SK-N-SH (cell line): ENCODE measurements around the gene PMEPA1. TPM values are rescaled to one million over a fixed set of nuclear protein-coding genes. Genes with fewer than 3 reads are reported as not detected.

Experiments
- CTCF ChIA-PET: fragments of 300-600, 350-600 bp; formaldehyde crosslinking; extraction: SDS; loops from one replicate; lab custom pipeline; 2021; lab: Yijun Ruan, JAX
- POLR2A ChIA-PET: fragments of 350-600 bp; sonication (Branson Sonifier 250); formaldehyde crosslinking; extraction: SDS; loops from one replicate; lab custom pipeline; 2020; ENCODE audit warnings: antibody characterized with exemption, inconsistent platforms; lab: Yijun Ruan, JAX
- DNase-seq: peaks from one replicate; pipeline ENCODE4 v3.0.0; 2012
- H2AFZ ChIP-seq: fragments of 200-600 bp; sonication (generic); 2 replicates; pipeline ENCODE4 v1.8.1; 2016; ENCODE audit warnings: antibody characterized with exemption, mild to moderate bottlenecking, low read depth
- H3F3A ChIP-seq: fragments of 200-600 bp; sonication (generic); replicated peaks from 2 replicates; pipeline ENCODE3; 2016; ENCODE audit warnings: antibody characterized with exemption, mild to moderate bottlenecking; ENCODE audit not compliant: insufficient read depth
- H3K27ac ChIP-seq, 2 experiments: fragments of 200-500 bp in 1 of 2; fragments of 200-600 bp in 1 of 2; sonication (Bioruptor generic) in 1 of 2; sonication (generic), shearing (Covaris generic) in 1 of 2; 2 replicates each; pipeline versions ENCODE4 v1.5.1 to v1.6.1; 2014 to 2016; ENCODE audit warnings: low read depth in 2 of 2, inconsistent platforms in 1 of 2, low read length in 1 of 2, mild to moderate bottlenecking in 1 of 2, mixed read lengths in 1 of 2
- H3K27me3 ChIP-seq: fragments of 200-600 bp; sonication (generic), shearing (Covaris generic); 2 replicates; pipeline ENCODE4 v1.6.1; 2016; ENCODE audit warnings: mixed run types; ENCODE audit not compliant: insufficient read depth
- H3K36me3 ChIP-seq, 2 experiments: fragments of 200-500 bp in 1 of 2; fragments of 200-600 bp in 1 of 2; sonication (Bioruptor generic) in 1 of 2; sonication (generic) in 1 of 2; replicated peaks in 1 of 2; 2 replicates each; pipeline versions ENCODE3 to v1.5.1; 2014 to 2016; ENCODE audit warnings: low read length in 1 of 2, mild to moderate bottlenecking in 1 of 2; ENCODE audit not compliant: insufficient read depth in 2 of 2, control insufficient read depth in 1 of 2
- H3K4me1 ChIP-seq, 2 experiments: fragments of 200-500 bp in 1 of 2; fragments of 200-600 bp in 1 of 2; sonication (Bioruptor generic) in 1 of 2; sonication (generic), shearing (Covaris generic) in 1 of 2; 2 replicates each; pipeline versions ENCODE4 v1.5.1 to v1.6.1; 2014 to 2016; ENCODE audit warnings: low read depth in 1 of 2, low read length in 1 of 2, mixed run types in 1 of 2; ENCODE audit not compliant: insufficient read depth in 2 of 2, control insufficient read depth in 1 of 2
- H3K4me2 ChIP-seq: fragments of 200-600 bp; sonication (generic), shearing (Covaris generic); 2 replicates; pipeline ENCODE4 v1.6.1; 2017; ENCODE audit warnings: mixed run types
- H3K4me3 ChIP-seq, 2 experiments: fragments of 200-500 bp in 1 of 2; fragments of 200-600 bp in 1 of 2; sonication (Bioruptor generic) in 1 of 2; sonication (generic), shearing (Covaris generic) in 1 of 2; 2 replicates each; pipeline versions ENCODE4 v1.5.1 to v1.8.1; 2014 to 2016; ENCODE audit warnings: low read depth in 2 of 2, inconsistent platforms in 1 of 2, low read length in 1 of 2, mild to moderate bottlenecking in 1 of 2, mixed read lengths in 1 of 2, moderate library complexity in 1 of 2
- H3K79me2 ChIP-seq: fragments of 200-600 bp; sonication (generic); 2 replicates; pipeline ENCODE4 v1.8.1; 2017; ENCODE audit warnings: mild to moderate bottlenecking; ENCODE audit not compliant: insufficient read depth
- H3K9ac ChIP-seq: fragments of 200-600 bp; sonication (generic); 2 replicates; pipeline ENCODE4 v1.6.1; 2017; ENCODE audit warnings: mixed run types
- H3K9me2 ChIP-seq: fragments of 200-600 bp; sonication (generic); 2 replicates; pipeline ENCODE4 v1.6.1; 2017; ENCODE audit warnings: mixed run types
- H3K9me3 ChIP-seq: fragments of 200-600 bp; sonication (generic); 2 replicates; pipeline ENCODE4 v1.6.1; 2017; ENCODE audit warnings: mixed run types, mild to moderate bottlenecking, moderate library complexity
- H4K20me1 ChIP-seq: fragments of 200-600 bp; sonication (generic); 2 replicates; pipeline ENCODE4 v1.6.1; 2017; ENCODE audit warnings: mild to moderate bottlenecking, mixed run types; ENCODE audit not compliant: insufficient read depth
- EP300 ChIP-seq, 2 experiments: IDR thresholded peaks; 2 replicates each; pipeline versions ENCODE4 v1.4.0 to v1.6.1; 2012; ENCODE audit warnings: borderline replicate concordance in 1 of 2, low read depth in 1 of 2, low read length in 1 of 2
- EZH2phosphoT487 ChIP-seq: fragments of 200-600 bp; sonication (generic); IDR thresholded peaks from 2 replicates; pipeline ENCODE4 v1.6.1; 2017; ENCODE audit warnings: low read depth, mixed run types, mild to moderate bottlenecking, antibody characterized with exemption, moderate library complexity, borderline replicate concordance
- FOSL2 ChIP-seq: IDR thresholded peaks from 2 replicates; pipeline ENCODE4 v1.4.0; 2012; ENCODE audit warnings: low read depth, mild to moderate bottlenecking, moderate library complexity, borderline replicate concordance
- FOXJ3 ChIP-seq: sonication (generic); formaldehyde crosslinking; IDR thresholded peaks from 2 replicates; pipeline ENCODE4 v1.5.1; 2020; ENCODE audit warnings: mild to moderate bottlenecking, missing genetic modification reagents
- GABPA ChIP-seq: IDR thresholded peaks from 2 replicates; pipeline ENCODE4 v1.4.0; 2012; ENCODE audit warnings: low read depth, mild to moderate bottlenecking
- GATA2 ChIP-seq: sonication (generic); formaldehyde crosslinking; IDR thresholded peaks from 2 replicates; pipeline ENCODE4 v1.5.0; 2020; ENCODE audit warnings: mild to moderate bottlenecking, missing genetic modification reagents
- IRF3 ChIP-seq: fragments of 150-350 bp; IDR thresholded peaks from 2 replicates; pipeline ENCODE4 v1.6.1; 2016; ENCODE audit warnings: mild to moderate bottlenecking, low read depth, low read length
- JUND ChIP-seq: IDR thresholded peaks from 2 replicates; pipeline ENCODE4 v1.4.0; 2012
- MXI1 ChIP-seq: IDR thresholded peaks from 2 replicates; pipeline ENCODE4 v1.6.1; 2012; ENCODE audit warnings: mild to moderate bottlenecking, low read depth, low read length, improper control_type of control experiment
- NFIC ChIP-seq: IDR thresholded peaks from 2 replicates; pipeline ENCODE4 v1.4.0; 2012; ENCODE audit warnings: borderline replicate concordance
- RAD21 ChIP-seq: IDR thresholded peaks from 2 replicates; pipeline ENCODE4 v1.6.1; 2012; ENCODE audit warnings: mild to moderate bottlenecking, low read length
- TAF1 ChIP-seq: IDR thresholded peaks from 2 replicates; pipeline ENCODE4 v1.6.1; 2012; ENCODE audit warnings: low read depth, mild to moderate bottlenecking, low read length, moderate library complexity, borderline replicate concordance
- TCF12 ChIP-seq: IDR thresholded peaks from 2 replicates; pipeline ENCODE4 v1.4.0; 2012
- USF1 ChIP-seq: IDR thresholded peaks from 2 replicates; pipeline ENCODE4 v1.4.0; 2012; ENCODE audit warnings: low read depth, borderline replicate concordance
- WGBS: methylation state at CpG from one replicate; pipeline ENCODE4 v1.1.6; 2017; ENCODE audit warnings: low lambda C conversion rate; 5-methylcytosine and 5-hydroxymethylcytosine counted together
- polyA plus RNA-seq, 3 experiments: library from polyadenylated mRNA; depleted of rRNA; stranded (reverse); fragments of >200 nt; gene quantifications; 2 replicates each; pipeline ENCODE4 v1.2.3, GENCODE V29; 2012
- TF ChIP-seq, protein P1 (sequence below): IDR thresholded peaks from 2 replicates; pipeline ENCODE4; 2012

PMEPA1 gene
- polyA plus RNA-seq, 1 of the 3 experiments (the other 2 are of a cell fraction) = 7.1 TPM

DNA sequence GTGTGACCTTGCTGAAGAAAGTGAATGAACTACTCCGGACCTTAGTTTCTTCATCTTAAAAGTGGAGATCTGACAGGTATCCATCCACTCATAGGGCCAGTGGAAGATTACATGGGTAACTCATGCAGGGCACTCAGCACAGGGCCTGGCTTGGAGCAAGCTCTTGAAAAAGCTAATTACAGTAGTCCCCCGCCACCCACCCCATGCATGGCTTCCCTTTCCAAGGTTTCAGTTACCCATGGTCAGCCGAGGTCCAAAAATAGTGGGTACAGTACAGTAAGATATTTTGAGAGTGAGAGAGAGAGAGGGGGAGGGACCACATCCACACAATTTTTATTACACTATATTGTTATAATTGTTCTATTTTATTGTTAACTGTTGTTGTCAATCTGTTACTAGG, 7.1 kb upstream of the PMEPA1 start:
- H3K27me3 ChIP-seq = no peaks in the 10 kb centered on the region
- H3K9me3 ChIP-seq = no peaks in the 10 kb centered on the region
- no peaks in the 10 kb centered on the region for H3F3A ChIP-seq
- no peak overlapping the region for H3K27ac ChIP-seq
- H3K36me3 ChIP-seq = no peaks in the 10 kb centered on the region
- H3K79me2 ChIP-seq = no peaks in the 10 kb centered on the region; the same call in 1 of the 2 replicates
- no peak overlapping the region for H2AFZ ChIP-seq
- no peak for DNase-seq
- H3K4me3 ChIP-seq = no peak overlapping the region
- TF ChIP-seq, protein P1, sequence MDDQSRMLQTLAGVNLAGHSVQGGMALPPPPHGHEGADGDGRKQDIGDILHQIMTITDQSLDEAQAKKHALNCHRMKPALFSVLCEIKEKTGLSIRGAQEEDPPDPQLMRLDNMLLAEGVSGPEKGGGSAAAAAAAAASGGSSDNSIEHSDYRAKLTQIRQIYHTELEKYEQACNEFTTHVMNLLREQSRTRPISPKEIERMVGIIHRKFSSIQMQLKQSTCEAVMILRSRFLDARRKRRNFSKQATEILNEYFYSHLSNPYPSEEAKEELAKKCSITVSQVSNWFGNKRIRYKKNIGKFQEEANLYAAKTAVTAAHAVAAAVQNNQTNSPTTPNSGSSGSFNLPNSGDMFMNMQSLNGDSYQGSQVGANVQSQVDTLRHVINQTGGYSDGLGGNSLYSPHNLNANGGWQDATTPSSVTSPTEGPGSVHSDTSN = no peak
- TF ChIP-seq EP300 (IDR thresholded peaks at IDR 0.05; ENCODE audit: borderline replicate concordance in 1 of 2, low read depth in 1 of 2, low read length in 1 of 2) = no peak
- H3K9ac ChIP-seq = no peak overlapping the region
- H3K4me1 ChIP-seq = peaks cover 17 to 28% of the 10 kb centered on the region in 2 experiments
- ChIA-PET CTCF (no interaction called here), POLR2A (no interaction called here)
- no peaks in the 10 kb centered on the region for H4K20me1 ChIP-seq
- no peak overlapping the region for H3K4me2 ChIP-seq
- WGBS = 78% methylated on average over 3 of the region's 3 CpGs
- no peaks in the 10 kb centered on the region for H3K9me2 ChIP-seq

DNA sequence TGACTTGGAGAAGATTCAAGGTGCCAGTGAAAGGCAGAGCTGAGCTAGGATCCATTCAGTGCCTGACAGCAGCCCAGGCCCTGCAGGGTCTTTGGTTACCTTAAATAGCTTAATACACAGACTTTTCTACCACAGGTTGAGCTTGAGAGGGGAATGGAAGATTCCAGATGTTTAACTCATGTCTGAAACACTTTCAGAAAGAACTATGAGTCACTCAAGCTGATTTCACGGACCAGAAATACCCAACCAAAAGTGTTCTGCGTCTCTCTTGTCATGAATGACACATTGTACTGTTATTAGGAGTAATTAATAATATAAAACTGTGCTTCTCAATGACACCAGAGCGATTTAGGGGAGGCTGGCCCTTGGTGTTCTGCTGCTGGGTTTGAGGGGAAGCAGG, 6.4 kb upstream of the PMEPA1 start:
- TF ChIP-seq GATA2 (CRISPR knock-in tag) (no peak), JUND (0 out of 2 replicates have a peak, but pooled peaks have one; percentile 25), TAF1 (no peak), EP300 (IDR thresholded peaks at IDR 0.05; ENCODE audit: borderline replicate concordance in 1 of 2, low read depth in 1 of 2, low read length in 1 of 2) (no peak), NFIC (no peak), USF1 (no peak), EZH2phosphoT487 (no peak), IRF3 (no peak), FOSL2 (peak; percentile 35; the same call in 1 of the 2 replicates), TCF12 (no peak), FOXJ3 (CRISPR knock-in tag) (no peak), GABPA (no peak), RAD21 (no peak), MXI1 (no peak)
- TF ChIP-seq, protein P1 = no peak
- TF ChIP-seq, all 33 proteins: peak for 2
- H3K9ac ChIP-seq = no peak overlapping the region
- no peak overlapping the region for H3K4me2 ChIP-seq
- ChIA-PET POLR2A (no interaction called here), CTCF (no interaction called here)
- DNase-seq = no peak
- no peak overlapping the region for H2AFZ ChIP-seq
- no peaks in the 10 kb centered on the region for H3K9me3 ChIP-seq
- peaks cover 24 to 28% of the 10 kb centered on the region in 2 experiments for H3K4me1 ChIP-seq
- no peaks in the 10 kb centered on the region for H3K27me3 ChIP-seq
- H3K36me3 ChIP-seq = no peaks in the 10 kb centered on the region
- no peak overlapping the region for H3K4me3 ChIP-seq
- H3K79me2 ChIP-seq = peaks cover 2% of the 10 kb centered on the region; the same call in 1 of the 2 replicates
- no peaks in the 10 kb centered on the region for H4K20me1 ChIP-seq
- no peaks in the 10 kb centered on the region for H3K9me2 ChIP-seq
- peak overlapping the region in 1 of 2 experiments; percentile 29; a peak in 1 of 4 replicates for H3K27ac ChIP-seq
- no peaks in the 10 kb centered on the region for H3F3A ChIP-seq
- WGBS = 23% methylated on average over 3 of the region's 3 CpGs
